HepG2 (cell line): ENCODE measurements around the gene CPNE1. TPM values are rescaled to one million over a fixed set of nuclear protein-coding genes. Genes with fewer than 3 reads are reported as not detected.
A peak's percentile ranks its signal among the peaks of the same experiment; 100 is the strongest.

ENCODE experiments used
- GABPB1 ChIP-seq: IDR thresholded peaks from 2 replicates; pipeline ENCODE4 v1.6.1; 2016; ENCODE audit warnings: mild to moderate bottlenecking, missing genetic modification reagents, moderate library complexity, missing compliant biosample characterization
- HMGXB3 ChIP-seq: sonication (generic); formaldehyde crosslinking; IDR thresholded peaks from 2 replicates; pipeline ENCODE4 v1.4.0; 2020; ENCODE audit warnings: missing genetic modification reagents, borderline replicate concordance
- NCOA1 ChIP-seq: sonication (generic); formaldehyde crosslinking; IDR thresholded peaks from 2 replicates; pipeline ENCODE4 v1.9.0; 2021; ENCODE audit warnings: missing genetic modification reagents
- PHF20 ChIP-seq: sonication (generic); formaldehyde crosslinking; IDR thresholded peaks from 2 replicates; pipeline ENCODE4 v1.5.0; 2020; ENCODE audit warnings: mild to moderate bottlenecking, missing genetic modification reagents
- PPARG ChIP-seq: conservative IDR thresholded peaks from 2 replicates; pipeline ENCODE4 v1.6.1; 2016; ENCODE audit warnings: missing biosample characterization, missing genetic modification reagents
- TFE3 ChIP-seq: IDR thresholded peaks from 2 replicates; pipeline ENCODE4 v1.6.1; 2016
- TIGD3 ChIP-seq: sonication (generic); formaldehyde crosslinking; IDR thresholded peaks from 2 replicates; pipeline ENCODE4 v1.5.1; 2020; ENCODE audit warnings: mild to moderate bottlenecking, missing genetic modification reagents, borderline replicate concordance
- ZNF124 ChIP-seq: sonication (generic); formaldehyde crosslinking; IDR thresholded peaks from 2 replicates; pipeline ENCODE4 v1.4.0; 2020; ENCODE audit warnings: missing genetic modification reagents
- ZNF24 ChIP-seq: fragments of 450-650 bp; IDR thresholded peaks from 2 replicates; pipeline ENCODE4 v1.6.1; 2017; ENCODE audit warnings: antibody characterized with exemption, mild to moderate bottlenecking
- ZNF253 ChIP-seq: sonication (generic); formaldehyde crosslinking; IDR thresholded peaks from 2 replicates; pipeline ENCODE4 v1.8.0; 2022; ENCODE audit warnings: mild to moderate bottlenecking, missing genetic modification reagents, borderline replicate concordance
- polyA plus RNA-seq, 8 experiments: library from polyadenylated mRNA; depleted of rRNA in 3 of 8; stranded (reverse) in 7 of 8; unstranded in 1 of 8; fragments of >200 nt; fragmentation: Illumina TruSeq in 4 of 8; extraction: Trizol in 4 of 8; gene quantifications; 2 replicates each; pipeline versions ENCODE4 v1.2.1 to v1.2.3, GENCODE V29; 2011 to 2016; ENCODE audit warnings: low read depth in 4 of 8, missing spikeins in 1 of 8, mixed read lengths in 1 of 8; ENCODE audit not compliant: insufficient read depth in 1 of 8
- total RNA-seq, 5 experiments: library from RNA; depleted of rRNA; stranded (reverse); fragments of >200 nt; fragmentation: Illumina TruSeq; extraction: Trizol; gene quantifications; 2 replicates each; pipeline ENCODE4 v1.2.3, GENCODE V29; 2016; ENCODE audit warnings: low read depth in 1 of 5
- TF ChIP-seq, protein P1 (sequence below): sonication (generic); formaldehyde crosslinking; IDR thresholded peaks from 2 replicates; pipeline ENCODE4 v1.4.0; 2020; ENCODE audit warnings: missing genetic modification reagents, borderline replicate concordance
- TF ChIP-seq, protein P2 (sequence below): sonication (generic); formaldehyde crosslinking; IDR thresholded peaks from 2 replicates; pipeline ENCODE4 v1.8.1; 2023; ENCODE audit warnings: missing genetic modification reagents, mild to moderate bottlenecking, borderline replicate concordance
- TF ChIP-seq, protein P3 (sequence below): IDR thresholded peaks from 2 replicates; pipeline ENCODE4 v1.6.1; 2016; ENCODE audit warnings: low read depth, borderline replicate concordance
- TF ChIP-seq, protein P4 (sequence below): IDR thresholded peaks from 2 replicates; pipeline ENCODE4 v1.6.1; 2016; ENCODE audit warnings: missing compliant biosample characterization, missing genetic modification reagents, borderline replicate concordance

Gene CPNE1
- total and polyA plus RNA-seq, 2 of the 13 experiments (the other 11 are each of a cell fraction or from before 2014, with no cell fraction given), result 408 to 431 TPM

DNA sequence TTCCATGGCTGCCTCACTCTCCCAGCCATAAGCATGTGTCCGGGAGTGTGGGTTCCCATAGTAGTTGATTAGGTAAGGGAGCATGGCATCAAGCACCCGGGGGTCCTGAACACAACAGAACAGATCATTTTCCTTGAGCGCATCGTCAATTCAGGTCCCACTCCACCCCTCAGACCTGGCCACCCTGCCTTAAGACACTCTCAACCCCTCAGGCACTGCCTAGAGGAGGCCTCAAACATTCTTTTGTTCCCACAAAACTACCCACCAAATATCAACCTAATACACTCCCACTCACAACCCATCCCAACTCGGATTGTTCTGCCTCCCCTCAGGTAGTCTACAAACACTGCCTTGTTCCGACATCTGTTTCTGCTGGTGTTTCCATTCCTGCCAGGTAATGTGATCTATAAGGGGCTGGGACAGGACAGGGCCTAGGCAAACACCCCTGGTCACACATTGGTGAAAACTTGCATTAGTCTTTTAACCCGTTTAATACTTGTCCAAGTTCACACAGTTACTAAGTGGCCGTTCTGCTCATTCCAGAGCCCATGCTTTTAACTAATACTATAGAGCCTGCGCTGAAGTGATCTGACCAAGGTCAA is 33.1 kb upstream of the CPNE1 start (continued):
- TF ChIP-seq TIGD3 (CRISPR knock-in tag) (no peak), PHF20 (CRISPR knock-in tag) (peak; percentile 45; the same call in 1 of the 2 replicates), GABPB1 (no peak), HMGXB3 (CRISPR knock-in tag) (no peak), ZNF124 (CRISPR knock-in tag) (0 out of 2 replicates have a peak, but pooled peaks have one; percentile 15), NCOA1 (CRISPR knock-in tag) (no peak), PPARG (CRISPR knock-in tag) (no peak), ZNF24 (no peak), TFE3 (CRISPR knock-in tag) (no peak; the same call in 1 of the 2 replicates), ZNF253 (CRISPR knock-in tag) (no peak)
- TF ChIP-seq, protein P1, sequence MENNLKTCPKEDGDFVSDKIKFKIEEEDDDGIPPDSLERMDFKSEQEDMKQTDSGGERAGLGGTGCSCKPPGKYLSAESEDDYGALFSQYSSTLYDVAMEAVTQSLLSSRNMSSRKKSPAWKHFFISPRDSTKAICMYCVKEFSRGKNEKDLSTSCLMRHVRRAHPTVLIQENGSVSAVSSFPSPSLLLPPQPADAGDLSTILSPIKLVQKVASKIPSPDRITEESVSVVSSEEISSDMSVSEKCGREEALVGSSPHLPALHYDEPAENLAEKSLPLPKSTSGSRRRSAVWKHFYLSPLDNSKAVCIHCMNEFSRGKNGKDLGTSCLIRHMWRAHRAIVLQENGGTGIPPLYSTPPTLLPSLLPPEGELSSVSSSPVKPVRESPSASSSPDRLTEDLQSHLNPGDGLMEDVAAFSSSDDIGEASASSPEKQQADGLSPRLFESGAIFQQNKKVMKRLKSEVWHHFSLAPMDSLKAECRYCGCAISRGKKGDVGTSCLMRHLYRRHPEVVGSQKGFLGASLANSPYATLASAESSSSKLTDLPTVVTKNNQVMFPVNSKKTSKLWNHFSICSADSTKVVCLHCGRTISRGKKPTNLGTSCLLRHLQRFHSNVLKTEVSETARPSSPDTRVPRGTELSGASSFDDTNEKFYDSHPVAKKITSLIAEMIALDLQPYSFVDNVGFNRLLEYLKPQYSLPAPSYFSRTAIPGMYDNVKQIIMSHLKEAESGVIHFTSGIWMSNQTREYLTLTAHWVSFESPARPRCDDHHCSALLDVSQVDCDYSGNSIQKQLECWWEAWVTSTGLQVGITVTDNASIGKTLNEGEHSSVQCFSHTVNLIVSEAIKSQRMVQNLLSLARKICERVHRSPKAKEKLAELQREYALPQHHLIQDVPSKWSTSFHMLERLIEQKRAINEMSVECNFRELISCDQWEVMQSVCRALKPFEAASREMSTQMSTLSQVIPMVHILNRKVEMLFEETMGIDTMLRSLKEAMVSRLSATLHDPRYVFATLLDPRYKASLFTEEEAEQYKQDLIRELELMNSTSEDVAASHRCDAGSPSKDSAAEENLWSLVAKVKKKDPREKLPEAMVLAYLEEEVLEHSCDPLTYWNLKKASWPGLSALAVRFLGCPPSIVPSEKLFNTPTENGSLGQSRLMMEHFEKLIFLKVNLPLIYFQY (CRISPR knock-in tag), result no peak
- TF ChIP-seq, protein P2, sequence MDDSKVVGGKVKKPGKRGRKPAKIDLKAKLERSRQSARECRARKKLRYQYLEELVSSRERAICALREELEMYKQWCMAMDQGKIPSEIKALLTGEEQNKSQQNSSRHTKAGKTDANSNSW (CRISPR knock-in tag), result no peak
- TF ChIP-seq, protein P3, sequence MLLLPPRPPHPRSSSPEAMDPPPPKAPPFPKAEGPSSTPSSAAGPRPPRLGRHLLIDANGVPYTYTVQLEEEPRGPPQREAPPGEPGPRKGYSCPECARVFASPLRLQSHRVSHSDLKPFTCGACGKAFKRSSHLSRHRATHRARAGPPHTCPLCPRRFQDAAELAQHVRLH (CRISPR knock-in tag), result peak; percentile 18; the same call in 1 of the 2 replicates
- TF ChIP-seq, protein P4, sequence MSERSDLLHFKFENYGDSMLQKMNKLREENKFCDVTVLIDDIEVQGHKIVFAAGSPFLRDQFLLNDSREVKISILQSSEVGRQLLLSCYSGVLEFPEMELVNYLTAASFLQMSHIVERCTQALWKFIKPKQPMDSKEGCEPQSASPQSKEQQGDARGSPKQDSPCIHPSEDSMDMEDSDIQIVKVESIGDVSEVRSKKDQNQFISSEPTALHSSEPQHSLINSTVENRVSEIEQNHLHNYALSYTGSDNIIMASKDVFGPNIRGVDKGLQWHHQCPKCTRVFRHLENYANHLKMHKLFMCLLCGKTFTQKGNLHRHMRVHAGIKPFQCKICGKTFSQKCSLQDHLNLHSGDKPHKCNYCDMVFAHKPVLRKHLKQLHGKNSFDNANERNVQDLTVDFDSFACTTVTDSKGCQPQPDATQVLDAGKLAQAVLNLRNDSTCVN (CRISPR knock-in tag), result no peak
